ENCODE data around the gene NOP9.
"Not testable (repeated sequence)": the region's sequence is repeated elsewhere in the genome, so short reads cannot be mapped to it uniquely, and the experiment has no call there.

The NOP9 gene

DNA sequence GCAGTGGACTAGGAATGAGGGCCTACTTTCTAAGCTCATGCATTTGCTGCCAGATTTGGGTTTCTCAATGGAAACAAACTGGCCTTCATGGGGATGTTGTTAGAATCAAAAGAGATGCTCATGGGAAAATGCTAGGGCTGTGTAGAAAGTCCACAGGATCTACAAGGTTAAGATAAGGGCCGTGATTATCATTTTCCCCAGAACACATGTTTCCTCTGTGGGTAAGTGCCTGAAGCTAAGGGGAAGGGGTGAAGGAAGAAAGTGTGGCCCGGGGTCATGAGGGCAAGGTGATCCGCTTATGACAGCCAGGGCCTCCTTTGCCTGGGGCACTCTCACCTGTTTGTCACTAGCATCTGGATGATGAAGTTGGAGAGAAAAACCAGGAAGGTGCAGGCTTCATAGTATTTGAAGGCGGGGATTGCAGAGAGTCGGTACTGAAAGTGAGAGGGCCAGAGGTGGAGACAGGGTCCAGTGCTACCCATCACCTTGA lies 25.4 kb downstream of the NOP9 start:
- no peak for DNase-seq (ENCODE audit: low read depth in 1 of 2, low spot score in 1 of 2)

DNA sequence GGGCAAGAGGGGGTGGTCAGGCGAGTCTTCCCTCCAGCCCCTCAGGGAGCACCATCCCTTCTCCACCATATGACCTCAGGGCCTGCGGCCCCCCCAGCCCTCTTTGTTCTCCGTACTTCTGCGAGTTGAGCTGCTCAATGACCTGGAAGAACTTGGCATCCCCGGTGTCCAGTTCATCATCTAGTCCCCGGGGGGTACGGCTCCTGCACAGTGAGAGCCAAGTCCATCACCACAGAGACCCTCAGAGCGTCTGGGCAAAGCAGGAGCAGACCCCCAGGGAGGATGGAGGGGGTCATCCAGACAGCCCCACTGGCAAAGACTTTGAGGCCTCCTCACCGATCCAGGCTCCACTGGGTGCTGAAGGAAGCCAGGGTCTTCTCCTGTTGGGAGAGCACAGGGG lies 26.3 kb downstream of the NOP9 start:
- no peak for DNase-seq (ENCODE audit: low read depth in 1 of 2, low spot score in 1 of 2)

DNA sequence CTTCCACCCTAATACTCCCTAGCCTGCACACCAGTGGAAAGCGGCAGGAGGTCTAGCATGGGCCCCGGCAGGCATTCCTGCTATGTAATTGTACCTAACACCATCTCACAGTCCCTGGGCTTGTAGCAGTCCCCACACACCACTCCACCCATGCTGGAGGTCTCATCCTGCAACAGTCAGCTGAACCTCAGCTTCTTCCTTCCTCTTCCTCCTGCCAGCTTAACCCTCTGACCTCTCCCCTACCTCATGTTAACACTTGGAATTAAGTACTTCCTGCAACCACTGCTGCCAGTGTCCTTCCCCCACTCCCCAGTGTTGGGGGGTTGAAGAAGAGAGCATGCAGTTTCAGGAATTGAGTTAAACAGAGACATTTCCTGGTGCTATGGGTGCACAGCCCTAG lies 27.7 kb downstream of the NOP9 start:
- DNase-seq (ENCODE audit: low read depth in 1 of 2, low spot score in 1 of 2) = no peak

GRCh38 chr14:24327914-24328313 lies 28.3 kb downstream of the NOP9 start:
- DNase-seq (ENCODE audit: low read depth in 1 of 2, low spot score in 1 of 2) = not testable (repeated sequence)

DNA sequence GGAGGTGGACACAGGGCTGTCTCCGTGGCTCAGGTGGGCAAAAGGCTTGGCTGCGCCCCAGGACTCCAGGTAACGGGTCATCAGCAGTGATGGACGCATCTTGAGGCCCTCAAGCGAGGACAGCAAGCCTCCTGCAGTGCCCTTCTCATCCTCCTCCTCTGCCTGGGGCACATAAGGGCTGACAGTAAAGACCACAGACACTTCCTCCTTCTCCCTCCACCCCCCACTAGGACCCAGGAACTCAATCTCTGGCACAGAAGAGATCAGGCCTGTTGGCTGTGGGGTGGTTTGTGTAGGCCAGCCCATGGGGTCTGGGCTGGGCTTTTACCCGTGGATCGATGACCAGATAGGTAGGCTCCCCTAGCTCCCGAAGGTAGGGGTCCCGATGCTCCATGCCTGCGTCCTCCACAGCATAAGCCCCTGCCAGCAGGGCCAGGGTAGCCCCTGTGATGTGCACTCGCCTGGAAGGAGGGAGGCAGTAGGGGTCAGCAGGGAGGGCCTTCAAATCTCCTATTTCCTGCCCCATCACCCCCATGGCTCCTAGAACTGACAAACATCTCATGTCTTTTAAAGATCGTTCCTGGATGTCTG lies 29.5 kb downstream of the NOP9 start:
- DNase-seq (ENCODE audit: low read depth in 1 of 2, low spot score in 1 of 2) = no peak

- DNase-seq (ENCODE audit: low read depth in 1 of 2, low spot score in 1 of 2) = no peak
These were observed 30.1 kb downstream of the NOP9 start for GRCh38 chr14:24329736-24330135.

GRCh38 chr14:24330973-24331674 lies 31.5 kb downstream of the NOP9 start:
- DNase-seq (ENCODE audit: low read depth in 1 of 2, low spot score in 1 of 2) = no peak

DNA sequence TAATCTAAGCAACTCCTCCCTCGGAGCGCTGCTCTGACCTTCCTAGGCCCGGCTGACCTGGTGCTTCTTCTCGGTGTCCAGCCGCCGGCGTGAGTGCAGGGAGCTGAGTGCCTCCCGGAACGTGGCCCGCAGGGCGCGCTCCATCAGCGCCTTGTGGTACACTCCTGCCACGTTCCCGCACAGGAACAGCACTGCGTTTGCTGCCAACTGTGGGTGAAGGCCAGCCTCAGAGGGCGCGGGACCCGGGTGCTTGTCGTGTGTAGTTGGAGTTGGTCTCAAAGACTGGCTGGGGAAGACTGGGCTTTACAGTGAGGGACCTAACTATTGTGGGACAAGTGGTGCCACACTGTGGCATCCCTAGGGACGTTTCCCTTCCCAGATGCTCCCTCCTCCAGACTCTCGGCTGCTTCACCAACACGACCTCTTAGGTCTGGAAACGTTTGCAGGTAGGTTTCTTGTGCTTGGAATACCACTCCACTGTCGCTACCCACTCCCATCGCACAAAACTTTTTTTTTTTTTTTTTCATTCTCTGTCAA lies 32.1 kb downstream of the NOP9 start:
- no peak for DNase-seq (ENCODE audit: low read depth in 1 of 2, low spot score in 1 of 2)

GRCh38 chr14:24332268-24332993 lies 32.8 kb downstream of the NOP9 start:
- peak; percentile 55 to 84 for DNase-seq (ENCODE audit: low read depth in 1 of 2, low spot score in 1 of 2)

DNA sequence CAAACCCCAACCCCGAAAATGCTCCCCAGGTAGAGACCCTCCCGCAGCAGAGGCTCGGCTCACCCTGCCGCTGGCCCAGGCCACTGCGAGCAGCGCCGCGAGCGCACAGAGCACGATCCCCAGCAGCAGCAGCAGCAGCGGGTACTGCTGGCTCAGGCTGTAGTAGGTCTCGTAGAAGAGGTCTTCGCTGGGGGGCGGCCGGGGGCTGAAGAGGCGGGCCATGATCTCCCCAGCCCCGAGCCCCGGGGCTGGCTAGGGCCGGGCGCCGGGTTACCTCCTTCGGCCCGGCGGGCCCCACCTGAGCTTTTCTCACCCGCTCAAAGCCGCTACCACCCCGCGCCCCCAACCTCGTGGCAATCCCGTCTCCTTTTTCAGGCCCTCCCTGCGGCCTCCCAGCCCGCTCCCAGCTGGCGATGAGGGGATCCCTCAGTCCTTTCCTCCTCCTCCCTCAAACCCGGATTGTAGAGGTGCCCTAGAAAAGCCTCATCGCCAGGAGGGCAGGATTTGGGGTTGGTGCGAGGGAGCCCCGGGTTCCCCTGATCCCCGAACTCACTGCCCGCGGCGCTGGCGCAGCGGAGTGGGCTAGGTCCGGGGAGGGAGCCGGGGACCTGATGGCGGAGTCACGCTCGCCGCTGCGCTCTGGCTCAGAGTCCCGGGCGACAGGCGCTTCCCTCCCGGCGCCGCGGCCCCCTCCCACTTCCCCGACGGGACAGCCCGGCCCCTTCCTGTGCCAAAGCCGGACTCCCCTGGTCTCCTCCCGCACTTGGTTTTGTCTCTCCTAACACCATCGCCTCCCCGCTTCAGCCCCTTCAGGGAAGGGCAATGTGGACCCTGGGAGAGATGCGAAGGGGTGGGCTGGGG lies 35.0 kb downstream of the NOP9 start, which contains the start of gene ADCY4:
ADCY4 (minus strand) TSS at position 641 of the 861 bp plus-strand sequence; CDS start at position 222, 419 bp downstream.
- no peak for DNase-seq (ENCODE audit: low read depth in 1 of 2, low spot score in 1 of 2)

- DNase-seq (ENCODE audit: low read depth in 1 of 2, low spot score in 1 of 2) = no peak
These were observed 36.0 kb downstream of the NOP9 start for GRCh38 chr14:24335461-24336171.

GRCh38 chr14:24337144-24337823 lies 37.6 kb downstream of the NOP9 start:
- no peak for DNase-seq (ENCODE audit: low read depth in 1 of 2, low spot score in 1 of 2)

- DNase-seq (ENCODE audit: low read depth in 1 of 2, low spot score in 1 of 2) = no peak
These were observed 38.1 kb downstream of the NOP9 start for GRCh38 chr14:24337824-24338175.

DNA sequence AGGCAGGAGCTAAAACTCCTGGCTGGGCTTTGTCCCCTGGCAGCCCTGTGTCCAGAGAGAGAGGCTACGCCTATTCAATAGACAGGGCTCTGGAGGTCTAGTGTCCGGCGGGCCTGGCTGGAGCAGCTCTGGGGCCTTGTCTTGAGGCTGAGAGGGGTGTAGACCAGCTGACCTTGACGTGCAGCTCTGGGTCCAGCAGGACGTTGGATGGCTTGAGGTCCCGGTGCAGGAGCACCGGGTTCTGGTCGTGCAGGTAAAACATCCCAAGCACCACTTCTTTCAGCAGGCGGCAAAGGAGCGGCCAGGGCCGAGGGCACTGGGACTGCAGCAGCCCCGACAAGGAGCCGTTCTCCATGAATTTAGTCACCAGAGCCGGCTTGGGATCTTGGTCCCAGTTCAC lies 39.2 kb downstream of the NOP9 start:
- no peak for DNase-seq (ENCODE audit: low read depth in 1 of 2, low spot score in 1 of 2)

- peak; percentile 32 to 60 for DNase-seq (ENCODE audit: low read depth in 1 of 2, low spot score in 1 of 2)
These were observed 39.9 kb downstream of the NOP9 start, which contains the start of gene RIPK3 for GRCh38 chr14:24339284-24340151. Gene RIPK3, minus strand, starts transcription at chr14:24339991. Its CDS starts 165 bp downstream, at chr14:24339826.

- DNase-seq (ENCODE audit: low read depth in 1 of 2, low spot score in 1 of 2) = no peak
These were observed 41.0 kb downstream of the NOP9 start for GRCh38 chr14:24340606-24341005.

DNA sequence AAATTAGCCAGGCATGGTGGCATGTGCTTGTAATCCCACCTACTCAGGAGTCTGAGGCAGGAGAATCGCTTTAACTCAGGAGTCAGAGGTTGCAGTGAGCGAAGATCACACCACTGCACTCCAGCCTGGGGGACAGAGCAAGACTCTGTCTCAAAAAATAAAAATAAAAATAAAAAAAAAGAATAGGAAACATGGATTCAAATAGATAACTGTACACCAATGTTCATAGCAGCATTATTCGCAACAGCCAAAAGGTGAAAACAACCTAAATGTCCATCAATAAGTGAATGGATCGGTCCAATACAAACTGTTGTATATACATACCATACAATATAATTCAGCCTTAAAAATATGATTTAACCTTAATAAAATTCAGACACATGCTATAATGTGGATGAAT lies 43.2 kb downstream of the NOP9 start:
- no peak for DNase-seq (ENCODE audit: low read depth in 1 of 2, low spot score in 1 of 2)

DNA sequence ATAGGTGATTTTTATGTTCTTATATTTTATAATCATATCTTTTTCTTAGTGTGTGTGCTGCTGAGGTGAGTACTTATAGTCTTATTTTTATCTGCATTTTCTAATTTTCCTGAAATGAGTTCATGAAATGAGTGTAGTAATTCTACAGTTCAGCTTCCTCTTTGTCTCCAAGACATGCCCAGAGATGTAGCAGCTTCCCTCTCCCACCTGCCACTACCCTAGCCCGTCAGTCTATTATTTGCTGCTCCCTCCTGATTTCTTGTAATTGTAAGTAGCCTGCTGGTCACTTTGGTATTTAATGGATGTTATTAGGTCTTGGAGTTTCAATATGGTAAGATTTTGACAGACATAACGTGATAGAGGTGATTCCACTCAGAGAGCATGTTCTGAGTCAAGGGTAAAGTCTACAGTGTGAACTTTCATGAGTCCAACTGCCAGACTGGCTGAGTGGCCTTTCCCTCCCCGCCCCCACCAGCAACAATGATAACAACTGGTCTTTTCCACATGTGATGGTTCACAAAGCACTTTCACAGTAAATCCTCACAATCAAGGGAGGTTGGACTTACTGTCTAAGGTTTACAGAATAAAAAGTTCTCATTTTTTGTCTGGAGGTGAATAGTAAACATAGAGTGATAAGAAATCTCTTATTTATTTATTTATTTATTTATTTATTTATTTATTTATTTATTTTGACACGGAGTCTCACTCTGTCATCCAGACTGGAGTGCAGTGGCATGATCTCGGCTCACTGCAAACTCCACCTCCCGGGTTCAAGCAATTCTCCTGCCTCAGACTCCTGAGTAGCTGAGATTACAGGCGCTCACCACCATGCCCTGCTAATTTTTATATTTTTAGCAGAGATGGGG lies 44.4 kb downstream of the NOP9 start:
- DNase-seq (ENCODE audit: low read depth in 1 of 2, low spot score in 1 of 2) = no peak
